Suppressor macrophage treated with lipopolysaccharide for 1 hour (primary cell): Measurements from ENCODE around the gene SBK2.

Source experiments
- DNase-seq, 3 donors: peaks; one replicate each; pipeline ENCODE4 v3.0.0-alpha.2; 2020 to 2022

The SBK2 gene

DNA sequence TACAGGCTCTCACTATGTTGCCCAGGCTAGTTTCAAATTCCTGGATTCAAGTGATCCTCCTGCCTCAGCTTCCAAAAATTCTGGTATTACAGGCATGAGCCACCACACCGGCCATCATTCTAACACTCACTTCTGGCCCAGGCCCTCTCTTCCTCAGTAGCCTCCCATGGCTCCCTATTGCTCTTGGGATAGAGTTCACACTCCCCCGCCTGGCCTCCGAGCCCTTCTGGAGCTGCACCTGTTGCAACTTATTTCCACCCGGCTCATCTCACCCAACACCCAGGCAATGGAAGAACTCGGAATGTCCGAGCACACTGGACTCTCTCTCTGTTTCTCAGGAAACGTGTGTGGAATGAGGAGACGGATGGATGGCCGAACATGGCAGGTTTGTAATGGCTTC is 17.4 kb upstream of the SBK2 start:
- no peak for DNase-seq

DNA sequence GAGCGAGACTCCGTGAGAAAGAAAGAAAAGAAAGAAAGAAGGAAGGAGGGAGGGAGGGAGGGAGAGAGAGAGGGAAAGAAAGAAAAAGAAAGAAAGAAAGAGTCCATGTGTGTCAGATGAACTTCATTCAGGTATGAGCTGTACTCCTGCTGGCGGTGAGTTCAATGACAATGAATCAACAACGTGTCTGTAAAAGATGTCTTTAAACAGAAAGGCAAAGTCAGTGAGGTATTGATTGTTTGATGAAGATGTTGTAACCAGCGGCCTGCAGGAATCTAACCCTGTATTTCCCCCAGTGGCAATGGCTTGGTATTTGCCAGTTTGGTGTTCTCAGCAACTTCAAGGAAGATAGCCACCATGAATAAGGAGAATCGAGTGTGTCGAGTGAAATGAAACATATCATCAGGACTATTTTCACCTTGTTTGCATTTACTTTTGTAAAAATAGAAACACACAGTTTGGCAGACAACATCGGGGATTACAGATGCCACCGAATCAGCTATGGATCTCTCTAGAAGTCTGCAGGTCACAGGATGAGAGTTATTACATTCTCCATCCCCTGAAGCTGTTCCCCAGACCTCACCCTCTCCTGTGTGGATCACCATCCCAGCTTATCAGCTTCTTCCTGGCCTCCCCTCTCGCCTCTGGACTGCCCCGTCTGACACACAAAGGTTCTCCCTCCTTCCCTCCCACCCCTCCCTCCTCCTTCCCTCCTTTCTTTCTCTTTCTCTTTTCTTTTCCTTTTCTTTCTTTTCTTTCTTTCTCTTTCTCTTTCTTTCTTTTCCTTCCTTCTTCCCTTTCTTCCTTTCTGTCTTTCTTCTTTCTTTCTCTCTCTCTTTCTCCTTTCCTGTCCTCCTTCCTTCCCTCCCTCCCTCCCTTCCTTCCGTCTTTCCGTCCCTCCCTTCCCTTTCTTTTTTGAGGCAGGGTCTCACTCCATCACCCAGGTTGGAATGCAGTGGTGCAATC is 16.6 kb upstream of the SBK2 start:
- DNase-seq, result no peak

DNA sequence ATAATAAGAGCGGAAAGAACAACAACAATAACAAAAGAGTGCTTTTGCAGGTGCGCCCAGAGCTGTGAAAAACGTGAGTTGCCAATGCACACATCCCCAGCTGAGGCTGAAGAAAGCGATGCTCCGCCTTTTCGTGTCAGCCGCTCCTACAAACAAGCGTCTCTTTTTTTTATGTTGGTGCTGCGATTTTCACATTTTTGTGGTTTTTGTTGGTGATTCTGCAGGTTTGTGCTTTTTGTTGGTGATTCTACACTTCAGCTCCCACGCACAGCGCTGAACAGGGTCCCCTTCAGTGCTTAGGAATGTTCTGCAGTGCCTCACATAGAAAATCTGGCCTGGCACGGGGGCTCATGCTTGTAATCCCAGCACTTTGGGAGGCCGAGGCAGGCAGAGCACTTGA is 15.7 kb upstream of the SBK2 start:
- no peak for DNase-seq

- DNase-seq, result no peak
Measured at GRCh38 chr19:55552206-55552605, 15.3 kb upstream of the SBK2 start.

GRCh38 chr19:55550321-55550650 is 13.4 kb upstream of the SBK2 start:
- DNase-seq, result no peak

DNA sequence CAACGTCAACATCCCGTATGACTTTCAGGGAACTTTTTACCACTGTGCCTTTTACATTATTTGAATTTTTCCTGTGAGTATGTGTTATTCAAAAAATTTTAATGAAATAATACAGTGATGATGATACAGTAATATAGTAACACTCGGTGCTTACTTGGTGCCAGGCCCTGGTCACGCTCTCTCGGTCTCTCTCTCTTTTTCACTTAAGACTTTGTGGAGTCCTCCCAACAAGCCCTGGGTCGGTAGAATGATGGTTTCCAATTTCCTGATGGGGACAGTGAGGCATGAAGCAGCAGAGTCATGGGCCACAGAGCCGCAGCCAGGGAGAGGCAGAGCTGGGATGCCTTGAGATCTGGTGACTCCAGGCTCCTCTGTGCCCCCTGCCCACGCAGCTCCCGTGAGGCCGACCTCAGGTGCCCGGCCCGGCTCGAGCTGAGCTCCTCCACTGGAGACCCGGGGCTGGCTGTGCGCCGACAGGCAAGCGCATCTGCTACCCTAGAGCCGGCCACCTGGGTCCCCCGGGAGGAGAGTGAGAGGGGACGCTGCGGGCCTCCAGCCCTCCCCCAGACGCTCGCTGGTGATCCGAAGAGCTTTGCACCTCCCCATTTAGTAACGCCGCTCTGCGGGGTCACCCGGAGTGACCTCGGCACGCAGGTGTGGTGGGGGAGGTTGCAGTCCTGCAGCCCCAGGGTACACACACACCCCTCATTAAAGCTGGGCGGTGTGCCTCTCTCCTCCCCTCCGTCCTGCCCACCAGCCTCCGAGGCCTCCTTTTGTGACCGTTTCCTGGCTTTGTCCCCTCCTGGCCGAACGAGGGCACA is 12.8 kb upstream of the SBK2 start:
- DNase-seq, result peak in 1 of 3 donors; percentile 53

DNA sequence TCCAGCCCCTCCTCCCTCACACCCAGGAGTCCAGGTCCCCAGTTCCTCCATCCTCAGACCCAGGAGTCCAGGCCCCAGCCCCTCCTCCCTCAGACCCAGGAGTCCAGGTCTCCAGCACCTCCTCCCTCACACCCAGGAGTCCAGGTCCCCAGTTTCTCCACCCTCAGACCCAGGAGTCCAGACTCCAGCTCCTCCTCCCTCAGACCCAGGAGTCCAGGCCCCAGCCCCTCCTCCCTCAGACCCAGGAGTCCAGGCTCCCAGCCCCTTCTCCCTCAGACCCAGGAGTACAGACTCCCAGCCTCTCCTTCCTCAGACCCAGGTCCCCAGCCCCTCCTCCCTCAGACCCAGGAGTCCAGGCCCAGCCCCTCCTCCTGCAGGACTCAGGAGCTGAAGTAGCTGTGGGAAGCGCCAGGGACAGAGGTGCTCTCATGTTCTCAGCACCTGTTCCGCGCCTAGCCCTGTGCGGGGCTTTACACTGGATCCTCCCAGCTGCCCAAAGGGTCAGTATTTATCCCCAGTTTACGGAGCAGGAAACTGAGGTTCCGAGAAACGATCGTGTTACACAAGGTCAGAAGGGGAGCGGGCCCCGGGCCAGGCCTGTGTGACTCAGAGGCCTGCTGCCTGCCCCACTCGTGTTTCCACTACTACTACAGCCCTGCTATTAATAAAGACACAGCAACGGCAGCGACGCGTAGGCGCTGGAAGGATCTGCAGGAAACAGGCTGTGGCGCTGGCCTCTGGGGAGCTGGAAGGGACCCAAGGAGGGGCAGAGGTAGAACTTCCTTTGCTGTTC is 10.1 kb upstream of the SBK2 start:
- peak; percentile 83 to 90 (median 90) for DNase-seq

DNA sequence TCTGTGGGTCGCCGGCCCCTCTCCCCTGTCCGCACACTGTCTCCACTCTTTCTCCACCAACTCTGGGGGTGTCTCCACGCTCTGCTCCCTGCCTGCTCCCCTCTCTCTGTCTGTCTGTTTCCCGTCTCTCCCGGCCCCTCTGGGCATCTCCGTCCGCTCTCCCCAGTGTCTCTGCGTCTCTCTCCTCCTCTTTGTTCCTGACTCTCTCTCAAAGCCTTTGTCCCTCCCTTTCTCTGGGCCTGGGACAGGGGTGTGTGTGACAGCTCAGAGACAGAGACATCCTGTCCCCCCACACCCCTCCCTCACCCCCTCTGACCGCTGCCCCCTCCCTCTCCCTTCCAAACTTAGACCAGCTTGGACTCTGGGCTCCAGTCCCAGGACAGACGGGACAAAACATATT is 9.1 kb upstream of the SBK2 start:
- no peak for DNase-seq

DNA sequence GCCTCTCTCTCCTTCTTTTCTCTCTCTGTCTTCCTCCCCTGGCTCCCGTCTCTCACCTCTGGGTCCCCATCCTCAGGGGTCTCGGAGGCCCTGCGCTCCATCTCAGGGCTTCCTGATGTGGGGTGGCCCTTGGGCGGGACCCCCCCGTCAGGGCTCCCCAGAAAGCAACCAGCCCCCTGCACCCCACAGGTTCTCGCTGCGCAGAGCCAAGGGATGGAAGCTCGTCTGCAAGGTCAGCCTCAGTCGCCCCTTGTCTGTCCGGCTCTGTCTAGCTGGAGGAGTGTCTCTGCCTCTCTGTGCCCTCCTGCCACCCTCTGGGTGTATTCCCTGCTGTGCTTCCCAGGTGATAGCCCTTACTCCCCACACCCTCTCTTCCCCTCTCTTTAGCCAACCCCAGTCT is 8.5 kb upstream of the SBK2 start, which contains the start of gene SBK3:
SBK3 (minus strand) TSS at position 101 of the 400 bp plus-strand sequence; CDS start at position 101, 0 bp downstream.
- DNase-seq, result no peak

GRCh38 chr19:55544776-55545439 is 8.0 kb upstream of the SBK2 start:
- no peak for DNase-seq

GRCh38 chr19:55544014-55544413 is 7.1 kb upstream of the SBK2 start:
- no peak for DNase-seq

DNA sequence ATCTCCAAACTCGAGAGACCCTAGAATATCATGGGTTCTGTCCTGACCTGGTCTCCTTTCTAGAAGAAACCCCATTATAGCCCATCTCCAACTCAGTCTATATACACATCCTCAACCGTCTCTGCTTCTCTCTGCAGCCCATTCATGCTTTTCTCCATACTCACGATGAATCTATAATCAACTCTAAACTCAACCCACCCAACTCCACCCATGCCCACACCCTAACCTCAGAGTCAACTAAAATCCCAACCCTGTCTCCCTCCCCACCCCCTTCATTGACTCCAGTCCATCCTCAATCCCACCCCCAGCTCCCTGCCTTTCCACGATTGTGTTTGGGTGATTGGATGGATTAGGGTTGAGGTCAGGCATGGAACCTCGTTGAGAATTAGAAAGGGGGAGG is 6.6 kb upstream of the SBK2 start:
- DNase-seq, result no peak

DNA sequence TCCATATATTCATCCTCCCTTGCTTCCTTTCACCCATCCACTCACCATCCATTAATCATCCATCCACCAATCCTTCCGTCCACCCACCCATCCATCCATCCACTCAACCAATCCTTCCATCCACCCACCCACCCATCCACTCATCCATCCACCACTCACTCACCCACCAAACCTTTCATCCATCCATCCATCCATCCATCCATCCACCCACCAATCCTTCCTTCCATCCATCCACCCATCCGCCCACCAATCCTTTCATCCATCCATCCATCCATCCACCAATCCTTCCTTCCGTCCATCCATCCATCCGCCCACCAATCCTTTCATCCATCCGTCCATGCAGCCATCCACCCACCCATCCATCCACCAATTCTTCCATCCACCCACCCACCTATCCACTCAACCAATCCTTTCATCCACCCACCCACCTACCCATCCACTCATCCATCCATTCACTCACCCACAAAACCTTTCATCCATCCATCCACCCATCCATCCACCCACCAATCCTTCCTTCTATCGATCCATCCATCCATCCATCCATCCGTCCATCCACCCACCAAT is 5.4 kb upstream of the SBK2 start:
- DNase-seq, result no peak

DNA sequence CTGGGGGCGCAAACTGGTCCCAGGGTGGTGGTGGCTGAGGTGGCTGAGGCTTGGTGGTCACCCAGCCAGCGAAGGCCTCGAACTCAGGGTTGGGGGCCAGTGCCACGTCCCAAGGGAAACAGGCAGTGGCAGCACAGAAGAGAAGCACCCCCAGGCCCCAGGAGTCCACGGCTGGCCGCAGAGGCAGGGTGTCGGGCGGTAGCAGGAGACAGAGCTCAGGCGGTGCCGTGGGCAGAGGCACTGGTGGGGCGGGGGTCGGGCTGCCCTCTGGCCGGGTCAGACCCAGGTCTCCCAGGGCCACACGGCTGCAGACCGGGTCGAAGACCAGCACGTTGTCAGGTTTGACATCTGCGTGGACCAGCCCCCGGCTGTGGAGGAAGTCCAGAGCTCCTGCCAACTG is 4.2 kb upstream of the SBK2 start:
- no peak for DNase-seq

GRCh38 chr19:55540619-55541018 is 3.7 kb upstream of the SBK2 start:
- no peak for DNase-seq

DNA sequence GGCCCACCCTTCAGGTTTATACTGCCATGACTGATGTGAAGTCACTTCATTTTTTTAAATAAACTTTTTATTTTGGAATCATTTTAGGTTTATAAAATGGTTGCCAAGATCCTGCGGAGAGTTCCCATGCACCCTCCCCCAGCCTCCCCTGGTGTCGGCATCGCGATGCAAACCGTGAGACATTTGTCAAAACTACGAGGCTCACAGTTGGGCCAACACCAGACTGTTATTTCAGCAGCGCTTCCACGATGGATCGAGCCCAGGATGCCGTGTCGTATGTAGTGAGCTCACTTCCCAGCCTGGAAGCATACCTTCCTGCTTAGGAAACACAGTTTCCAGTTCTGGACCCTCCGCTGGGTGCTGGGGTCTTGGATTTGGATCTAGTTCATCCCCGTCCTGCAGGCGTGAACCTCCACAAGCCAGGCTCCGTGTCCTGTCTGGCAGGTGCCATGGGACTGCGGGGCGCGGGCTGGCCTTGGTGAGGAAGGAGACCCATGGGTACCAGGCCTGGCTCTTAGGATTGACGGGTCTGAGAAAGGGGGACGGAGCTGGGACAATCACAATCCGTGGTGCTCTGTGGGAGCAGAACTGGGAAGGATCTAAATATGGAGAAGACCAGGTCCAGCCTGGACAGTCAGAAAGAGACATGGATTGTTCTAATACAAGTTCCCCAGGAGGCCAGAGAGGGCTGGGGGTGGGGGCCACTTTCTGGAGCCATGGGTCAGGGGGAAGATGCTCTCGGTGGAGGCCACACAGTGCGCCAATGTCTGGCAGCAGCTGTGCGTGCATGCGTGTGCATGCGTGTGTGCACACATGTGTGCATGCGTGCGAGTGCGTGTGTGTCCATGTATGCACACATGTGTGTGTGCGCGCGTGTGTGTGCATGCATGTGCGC is 2.4 kb upstream of the SBK2 start:
- no peak for DNase-seq

- DNase-seq, result no peak
Measured at GRCh38 chr19:55538132-55538531, 1.2 kb upstream of the SBK2 start.

DNA sequence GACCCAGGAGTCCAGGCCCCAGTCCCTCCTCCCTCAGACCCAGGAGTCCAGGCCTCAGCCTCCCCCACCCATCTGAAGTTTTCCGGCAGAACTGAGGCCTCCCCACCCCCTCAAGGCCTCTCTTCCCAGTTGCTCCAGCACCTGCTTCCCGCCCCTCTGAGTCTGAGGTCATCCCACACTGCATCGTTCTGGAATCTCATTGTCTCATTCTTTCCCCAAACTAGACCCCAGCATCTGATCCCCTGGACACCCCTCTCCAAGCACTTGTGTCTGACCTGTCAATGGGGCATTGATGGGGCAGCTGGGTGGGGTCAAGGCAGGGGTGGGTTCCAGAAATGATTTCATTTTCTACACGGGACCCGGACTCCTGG is 793 bp upstream of the SBK2 start:
- DNase-seq, result no peak

DNA sequence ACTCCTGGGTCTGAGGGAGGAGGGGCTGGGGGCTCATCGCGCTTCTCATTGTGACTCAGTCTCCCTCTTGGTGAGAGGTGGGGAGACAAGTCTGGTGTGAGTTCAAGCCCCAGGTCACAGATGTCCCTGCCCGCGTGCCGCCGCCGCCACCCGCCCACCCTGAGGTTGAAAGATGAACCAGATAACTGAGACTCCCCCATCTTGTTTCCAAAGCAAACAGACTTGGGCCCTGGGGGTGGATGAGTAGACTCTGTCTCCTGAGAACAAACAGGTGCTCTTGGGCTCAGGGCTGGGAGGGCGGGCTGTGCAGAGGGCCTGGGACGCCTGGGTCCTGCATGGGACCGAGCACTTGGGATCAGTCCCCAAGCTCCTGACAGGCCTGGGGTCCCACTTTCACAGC is 567 bp downstream of the SBK2 start:
- DNase-seq, result no peak

DNA sequence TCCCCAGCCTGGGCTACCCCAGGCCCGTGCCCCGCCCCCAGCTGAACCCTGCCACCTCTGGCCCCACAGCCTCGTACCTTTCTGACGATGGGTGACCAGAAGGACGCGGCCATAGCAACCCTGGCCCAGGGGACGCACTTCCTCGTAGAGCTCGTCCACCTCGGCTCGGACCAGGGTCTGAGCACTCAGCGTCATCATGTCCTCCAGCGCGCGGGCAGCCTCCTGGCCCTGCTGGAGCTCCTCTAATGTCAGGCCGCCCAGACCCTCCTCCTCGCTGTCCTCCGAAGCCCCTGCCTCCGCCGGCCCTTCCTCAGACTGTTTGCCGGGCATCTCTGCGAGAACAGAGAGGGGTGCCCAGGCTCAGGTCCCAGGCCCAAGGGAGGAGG is 975 bp downstream of the SBK2 start:
- no peak for DNase-seq
